ENCODE measurements around the gene CEP41. TPM values are rescaled to one million over a fixed set of nuclear protein-coding genes. Genes with fewer than 3 reads are reported as not detected.
"Not testable (repeated sequence)": the region's sequence is repeated elsewhere in the genome, so short reads cannot be mapped to it uniquely, and the experiment has no call there.

Gene CEP41
- total RNA-seq, 1 donor from 2014 or later, result 3.5 TPM

DNA sequence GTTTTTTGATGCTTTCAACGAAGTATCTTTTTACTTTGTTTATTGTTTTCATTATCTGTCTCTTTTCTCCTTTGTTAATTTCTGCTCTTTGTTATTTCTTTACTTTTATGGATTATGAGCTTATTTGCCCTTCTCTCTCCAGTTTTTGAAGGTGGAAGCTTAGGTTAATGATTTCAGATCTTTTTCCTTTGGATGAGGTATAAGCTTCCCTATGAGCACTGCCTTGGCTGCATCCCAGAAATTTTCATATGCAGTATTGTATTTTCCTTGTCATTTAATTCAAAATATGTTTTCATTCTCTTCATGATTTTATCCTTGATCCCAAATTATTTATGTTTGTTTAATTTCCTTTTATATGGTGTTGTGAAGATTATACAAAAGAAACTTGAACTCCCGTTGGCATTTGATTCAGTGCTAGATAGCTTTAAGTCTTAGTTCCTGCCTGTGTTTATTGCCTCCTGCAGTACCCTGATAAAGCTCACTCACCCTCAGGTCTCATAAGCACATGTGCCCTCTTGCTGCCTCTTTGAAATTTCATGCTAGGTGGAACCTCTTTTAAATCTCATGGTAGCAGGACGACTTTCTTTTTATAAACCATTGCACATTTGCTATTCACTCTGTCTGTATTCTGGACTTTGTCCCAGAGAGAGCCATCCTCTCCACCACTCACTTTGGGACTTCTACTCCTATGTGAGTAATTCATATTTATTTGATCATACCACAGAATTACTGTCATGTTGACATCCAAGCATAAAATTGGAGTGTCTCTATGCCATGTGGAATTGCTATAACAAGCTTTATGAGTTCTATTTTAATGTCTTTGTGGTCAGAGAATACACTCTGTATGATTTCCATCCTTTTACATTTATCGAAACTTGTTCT, 23.0 kb upstream of the CEP41 start:
- DNase-seq (ENCODE audit: low spot score) (no peak), ATAC-seq (no peak)

DNA sequence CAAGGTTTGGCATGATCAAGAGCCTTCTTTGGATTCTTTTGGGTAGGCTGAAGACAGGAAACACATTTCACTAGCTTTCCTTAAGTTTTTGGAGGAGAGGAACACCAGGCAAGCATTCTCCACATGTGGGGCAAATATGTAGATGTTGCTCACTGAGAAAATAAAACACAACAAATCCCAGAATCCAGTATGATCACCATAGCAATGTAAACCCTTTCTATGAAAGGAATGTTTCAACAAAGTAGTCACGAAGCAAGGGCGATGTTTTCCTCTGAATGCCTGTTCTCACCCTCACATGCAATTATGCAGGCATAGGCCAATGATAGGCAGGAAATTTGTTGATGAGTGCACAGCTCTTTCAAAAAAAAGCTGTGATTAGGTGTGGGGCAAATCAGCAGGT, 20.5 kb upstream of the CEP41 start:
- ATAC-seq (no peak), DNase-seq (ENCODE audit: low spot score) (no peak)

DNA sequence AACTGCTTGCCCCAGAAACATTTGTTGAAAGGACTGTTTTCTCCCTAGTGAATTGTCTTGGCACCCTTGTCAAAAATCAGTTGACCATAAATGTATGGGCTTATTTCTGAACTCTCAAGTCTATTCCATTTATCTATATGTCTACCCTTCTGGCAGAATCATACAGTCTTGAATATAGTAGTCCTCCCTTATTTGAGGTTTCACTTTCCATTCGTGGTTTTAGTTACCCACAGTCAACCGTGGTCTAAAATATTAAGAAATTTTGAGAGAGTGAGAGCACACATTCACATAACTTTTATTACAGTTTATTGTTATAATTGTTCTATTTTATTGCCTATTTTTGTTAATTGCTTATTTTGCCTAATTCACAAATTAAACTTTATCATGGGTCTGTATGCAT, 17.4 kb upstream of the CEP41 start:
- ATAC-seq (no peak), DNase-seq (ENCODE audit: low spot score) (no peak)

- DNase-seq (ENCODE audit: low spot score) (no peak), ATAC-seq (no peak)
These were observed 14.1 kb upstream of the CEP41 start for GRCh38 chr7:130454959-130455358.

- no peak for ATAC-seq
- DNase-seq (ENCODE audit: low spot score), result no peak
These were observed 12.1 kb upstream of the CEP41 start for GRCh38 chr7:130452951-130453350.

DNA sequence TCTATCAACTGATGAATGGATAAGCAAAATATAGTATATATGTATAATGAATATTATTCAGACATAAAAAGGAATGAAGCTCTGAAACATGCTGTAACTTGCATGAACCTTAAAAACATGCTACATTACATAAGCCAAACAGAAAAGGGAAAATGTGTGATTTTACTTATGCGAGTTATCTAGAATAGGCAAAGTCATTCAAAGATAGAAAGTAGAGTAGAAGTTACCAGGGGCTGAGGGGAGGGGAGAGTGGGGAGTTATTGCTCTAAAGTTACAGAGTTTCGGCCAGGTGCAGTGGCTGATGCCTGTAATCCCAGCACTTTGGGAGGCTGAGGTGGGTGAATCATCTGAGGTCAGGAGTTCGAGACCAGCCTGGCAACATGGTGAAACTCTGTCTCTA, 10.5 kb upstream of the CEP41 start:
- not testable (repeated sequence) for ATAC-seq; DNase-seq (ENCODE audit: low spot score)

DNA sequence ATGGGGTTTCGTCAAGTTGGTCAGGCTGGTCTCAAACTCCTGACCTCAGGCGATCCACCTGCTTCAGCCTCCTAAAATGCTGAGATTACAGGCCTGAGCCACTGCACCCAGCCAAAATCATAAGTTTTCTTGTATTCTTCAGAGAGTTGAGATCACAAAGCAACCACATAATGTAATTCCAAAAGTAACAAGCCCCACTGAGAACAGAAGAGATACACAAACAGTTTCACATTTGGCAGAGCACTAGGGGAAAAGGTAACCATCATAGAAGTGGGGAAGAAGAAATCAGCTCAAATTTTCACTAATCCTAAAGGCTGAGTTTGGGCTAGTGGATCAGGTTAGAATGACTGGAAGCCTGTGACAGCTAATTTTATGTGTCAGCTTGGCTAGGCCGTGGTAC, 5.4 kb upstream of the CEP41 start:
- ATAC-seq, result no peak
- no peak for DNase-seq (ENCODE audit: low spot score)

- ATAC-seq, result no peak
- DNase-seq (ENCODE audit: low spot score), result no peak
These were observed 4.1 kb upstream of the CEP41 start for GRCh38 chr7:130444751-130445407.

- DNase-seq (ENCODE audit: low spot score), result no peak
- no peak for ATAC-seq
These were observed 3.4 kb upstream of the CEP41 start for GRCh38 chr7:130444234-130444633.

- ATAC-seq, result no peak
- DNase-seq (ENCODE audit: low spot score), result no peak
These were observed 1.8 kb upstream of the CEP41 start for GRCh38 chr7:130442601-130443000.

DNA sequence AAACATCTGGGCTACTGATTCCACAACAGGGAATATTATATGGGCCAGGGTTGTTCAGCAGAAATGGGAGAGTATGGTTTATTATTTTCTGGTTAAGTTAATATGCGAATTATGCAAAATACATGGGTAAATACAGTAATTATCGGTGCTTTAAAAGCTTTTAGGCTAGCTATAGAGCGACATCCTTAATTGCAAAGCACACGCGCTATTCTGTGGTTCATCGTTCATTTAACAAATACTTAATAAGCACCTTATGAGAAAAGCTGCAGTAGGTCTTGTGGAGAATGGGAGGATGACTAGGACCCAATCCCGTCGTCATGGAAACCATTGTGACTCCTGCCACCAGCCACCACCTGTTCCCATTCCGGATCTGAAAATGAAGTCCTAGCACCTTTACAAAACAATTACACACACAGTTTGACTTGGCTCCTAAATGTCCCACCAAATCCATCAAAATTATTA, 623 bp upstream of the CEP41 start:
- ATAC-seq, result no peak
- DNase-seq (ENCODE audit: low spot score), result no peak

- ATAC-seq, result no peak
- DNase-seq (ENCODE audit: low spot score), result no peak
These were observed 4.6 kb downstream of the CEP41 start for GRCh38 chr7:130436253-130436652.

- ATAC-seq (no peak), DNase-seq (ENCODE audit: low spot score) (no peak)
These were observed 5.4 kb downstream of the CEP41 start for GRCh38 chr7:130435311-130435854.

DNA sequence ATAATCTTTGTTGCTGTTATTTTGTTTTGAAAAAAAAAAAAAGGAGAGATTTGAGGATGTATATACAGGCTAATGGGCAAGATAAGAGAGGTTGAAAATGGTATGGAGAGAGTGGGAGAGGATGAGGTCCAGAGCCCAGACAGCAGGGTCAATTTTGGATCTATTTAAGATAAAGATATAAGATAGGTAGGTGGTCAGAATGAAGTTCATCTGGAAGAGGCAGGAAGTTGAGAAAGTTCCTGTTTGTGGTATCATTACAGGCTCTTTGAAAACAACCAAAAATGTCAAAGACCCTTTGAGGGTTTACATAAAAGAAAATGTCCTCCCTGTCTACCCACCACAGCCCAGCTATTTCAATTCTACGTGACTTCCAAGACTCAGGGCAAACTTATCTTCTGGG, 7.5 kb downstream of the CEP41 start:
- DNase-seq (ENCODE audit: low spot score), result no peak
- ATAC-seq, result no peak

DNA sequence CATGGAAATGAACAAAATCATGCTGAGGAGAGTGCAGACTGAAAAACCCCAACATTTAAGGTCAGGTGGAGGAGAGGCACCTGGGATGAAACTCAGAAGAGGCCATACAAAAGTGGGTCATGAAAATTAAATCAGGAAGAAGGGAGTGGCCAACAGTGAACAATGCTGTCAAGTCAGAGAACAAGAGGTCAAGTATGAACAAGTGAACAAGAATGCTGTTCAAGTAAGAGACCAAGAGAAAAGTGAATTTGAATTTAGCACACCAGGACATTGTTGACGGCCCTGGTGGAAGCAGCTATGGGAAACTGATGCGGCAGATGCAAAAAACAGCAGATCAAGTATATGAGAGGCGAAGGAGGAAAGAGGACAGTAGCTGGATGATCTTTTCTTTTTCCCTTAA, 7.9 kb downstream of the CEP41 start:
- ATAC-seq, result no peak

DNA sequence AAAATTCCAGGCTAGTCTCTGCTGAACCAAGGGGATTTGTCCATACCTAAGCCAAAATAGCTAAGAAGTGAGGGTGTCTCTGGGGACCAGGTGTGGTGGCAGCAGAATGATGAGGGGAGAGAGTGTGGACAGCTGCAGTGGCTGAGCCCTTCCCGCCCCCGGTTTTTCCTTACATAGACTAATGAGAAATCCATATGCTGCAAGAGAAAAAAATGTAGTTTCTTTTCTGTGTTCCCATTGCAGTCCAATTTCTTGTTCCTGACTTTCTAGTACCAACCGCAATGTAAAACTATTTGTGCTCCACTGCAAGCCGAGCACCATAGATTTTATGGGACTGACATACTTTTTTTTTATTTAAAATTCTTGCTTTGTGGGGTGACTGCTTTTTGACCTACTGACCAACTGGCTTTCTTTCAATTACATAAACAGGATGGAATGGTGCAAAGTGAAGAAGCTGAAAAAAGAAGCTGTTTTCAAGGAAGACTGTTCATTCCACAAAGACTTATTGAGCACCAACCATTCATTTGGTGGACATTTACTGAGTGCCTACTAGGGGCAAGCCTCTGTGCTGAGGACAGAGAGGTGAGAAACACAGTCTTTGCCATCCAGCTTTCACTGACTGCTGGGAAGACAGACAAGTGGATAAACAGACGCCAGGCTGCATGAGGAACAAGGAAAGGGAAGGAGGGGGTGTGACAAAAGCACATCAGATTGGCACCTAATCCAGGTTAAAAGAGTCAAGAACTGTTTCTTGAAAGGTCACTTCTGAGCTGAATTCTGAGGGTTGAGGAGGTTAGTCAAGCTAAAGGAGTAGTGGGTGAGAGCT, 9.8 kb downstream of the CEP41 start:
- ATAC-seq (no peak), DNase-seq (ENCODE audit: low spot score) (no peak)

More for the DNA sequence above, 7.9 kb downstream of the CEP41 start:
- no peak for DNase-seq (ENCODE audit: low spot score)

DNA sequence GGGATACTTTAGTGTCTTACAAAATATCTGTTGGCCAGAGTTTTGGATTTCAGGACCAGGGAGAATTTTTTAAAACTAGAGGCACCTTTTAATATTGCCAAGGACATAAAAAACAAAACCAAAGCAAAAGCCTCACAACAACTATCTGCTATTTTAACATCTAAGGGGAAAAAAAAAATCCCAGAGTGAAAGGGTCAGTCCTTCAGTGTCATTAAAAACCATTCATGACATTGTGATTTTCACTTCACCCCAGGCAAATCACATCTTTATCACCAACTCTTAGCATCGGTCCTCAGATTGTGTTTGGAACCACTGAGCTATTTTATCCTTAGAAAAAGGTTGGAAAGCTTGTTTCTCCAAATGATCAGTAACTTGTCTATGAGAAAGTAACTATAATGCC, 10.7 kb downstream of the CEP41 start:
- DNase-seq (ENCODE audit: low spot score) (no peak), ATAC-seq (no peak)

DNA sequence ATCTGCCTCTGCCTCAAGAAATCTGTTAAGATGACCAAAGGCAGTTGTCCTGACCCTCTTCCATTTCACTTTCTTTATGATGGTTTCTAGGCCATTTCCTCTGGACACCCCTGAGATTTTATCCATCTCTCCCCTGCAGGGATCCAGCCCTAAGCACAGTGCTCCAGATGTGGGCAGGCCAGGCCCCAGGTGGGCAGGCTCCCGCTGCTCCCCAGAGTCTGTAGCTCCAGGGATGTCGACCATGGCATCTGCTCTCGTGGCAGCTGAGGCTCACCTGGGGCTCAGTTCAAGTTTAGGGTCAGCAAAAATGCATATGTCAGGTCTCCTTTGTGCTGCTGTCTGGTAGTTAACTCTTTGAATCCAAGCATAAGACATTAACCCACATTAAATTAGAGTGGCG, 11.8 kb downstream of the CEP41 start:
- DNase-seq (ENCODE audit: low spot score), result no peak

DNA sequence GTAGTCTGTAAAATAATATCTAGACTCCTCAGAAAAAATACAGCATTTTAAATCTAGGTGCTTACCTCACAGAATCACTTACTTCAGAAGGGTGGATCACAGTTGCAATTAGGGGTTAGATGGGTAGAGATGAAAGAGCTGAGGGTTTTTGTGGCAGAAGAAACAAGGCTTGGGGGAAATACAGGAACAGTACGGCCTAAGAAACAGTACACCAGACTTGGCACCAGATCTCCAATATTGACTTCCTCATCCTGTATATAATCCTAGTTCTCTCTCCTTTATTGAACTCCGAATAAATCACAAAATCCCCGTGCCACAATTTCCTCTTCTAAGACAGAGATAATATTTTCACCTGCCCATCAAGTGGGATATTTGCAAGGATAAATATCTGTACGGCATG, 14.3 kb downstream of the CEP41 start:
- DNase-seq (ENCODE audit: low spot score), result no peak
- no peak for ATAC-seq

More for the DNA sequence above, 11.8 kb downstream of the CEP41 start:
- no peak for ATAC-seq

GRCh38 chr7:130425796-130426195, 15.0 kb downstream of the CEP41 start:
- no peak for DNase-seq (ENCODE audit: low spot score)

GRCh38 chr7:130423501-130424037, 17.2 kb downstream of the CEP41 start:
- ATAC-seq (no peak), DNase-seq (ENCODE audit: low spot score) (no peak)

More at GRCh38 chr7:130425796-130426195, 15.0 kb downstream of the CEP41 start:
- ATAC-seq, result no peak

Measured in left lobe of liver (tissue), 2 donors.